AG09309 (cell line): ENCODE results near the gene SYT17.

Source experiments
- DNase-seq: peaks from one replicate; pipeline ENCODE4 v3.0.0-alpha.2; 2010; ENCODE audit warnings: low read depth
- H3K4me3 ChIP-seq: 2 replicates; pipeline ENCODE4 v1.5.1; 2011; ENCODE audit warnings: mild to moderate bottlenecking, low read depth, low read length, moderate library complexity; ENCODE audit not compliant: control insufficient read depth
- TF ChIP-seq, protein P1 (sequence below): IDR thresholded peaks from 2 replicates; pipeline ENCODE4 v1.5.1; 2011; ENCODE audit warnings: mild to moderate bottlenecking, low read depth, low read length, inconsistent platforms; ENCODE audit not compliant: insufficient read depth, control insufficient read depth; ENCODE audit errors: missing control alignments

Gene SYT17

DNA sequence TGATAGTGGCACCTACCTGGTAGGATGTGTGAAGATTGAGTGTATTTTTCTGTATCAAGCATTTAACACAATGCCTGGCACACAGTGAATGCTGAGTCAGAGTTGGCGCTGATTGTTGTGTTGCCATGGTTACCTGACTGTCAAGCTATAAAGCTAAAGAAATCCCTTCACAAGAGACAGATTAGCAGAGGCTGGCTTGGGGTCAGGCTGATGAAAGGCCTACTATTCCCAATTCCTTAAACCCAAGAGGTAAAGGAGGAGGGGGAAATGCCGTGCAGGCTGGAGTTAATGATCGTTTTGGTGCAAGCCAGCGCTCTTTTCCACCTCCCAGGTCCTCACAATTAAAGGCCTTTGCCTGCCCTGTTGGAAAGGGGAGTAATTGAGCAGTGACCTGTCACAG is 123.4 kb downstream of the SYT17 start:
- DNase-seq, result no peak
- TF ChIP-seq, protein P1, sequence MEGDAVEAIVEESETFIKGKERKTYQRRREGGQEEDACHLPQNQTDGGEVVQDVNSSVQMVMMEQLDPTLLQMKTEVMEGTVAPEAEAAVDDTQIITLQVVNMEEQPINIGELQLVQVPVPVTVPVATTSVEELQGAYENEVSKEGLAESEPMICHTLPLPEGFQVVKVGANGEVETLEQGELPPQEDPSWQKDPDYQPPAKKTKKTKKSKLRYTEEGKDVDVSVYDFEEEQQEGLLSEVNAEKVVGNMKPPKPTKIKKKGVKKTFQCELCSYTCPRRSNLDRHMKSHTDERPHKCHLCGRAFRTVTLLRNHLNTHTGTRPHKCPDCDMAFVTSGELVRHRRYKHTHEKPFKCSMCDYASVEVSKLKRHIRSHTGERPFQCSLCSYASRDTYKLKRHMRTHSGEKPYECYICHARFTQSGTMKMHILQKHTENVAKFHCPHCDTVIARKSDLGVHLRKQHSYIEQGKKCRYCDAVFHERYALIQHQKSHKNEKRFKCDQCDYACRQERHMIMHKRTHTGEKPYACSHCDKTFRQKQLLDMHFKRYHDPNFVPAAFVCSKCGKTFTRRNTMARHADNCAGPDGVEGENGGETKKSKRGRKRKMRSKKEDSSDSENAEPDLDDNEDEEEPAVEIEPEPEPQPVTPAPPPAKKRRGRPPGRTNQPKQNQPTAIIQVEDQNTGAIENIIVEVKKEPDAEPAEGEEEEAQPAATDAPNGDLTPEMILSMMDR, result no peak
- no peak overlapping the region for H3K4me3 ChIP-seq

DNA sequence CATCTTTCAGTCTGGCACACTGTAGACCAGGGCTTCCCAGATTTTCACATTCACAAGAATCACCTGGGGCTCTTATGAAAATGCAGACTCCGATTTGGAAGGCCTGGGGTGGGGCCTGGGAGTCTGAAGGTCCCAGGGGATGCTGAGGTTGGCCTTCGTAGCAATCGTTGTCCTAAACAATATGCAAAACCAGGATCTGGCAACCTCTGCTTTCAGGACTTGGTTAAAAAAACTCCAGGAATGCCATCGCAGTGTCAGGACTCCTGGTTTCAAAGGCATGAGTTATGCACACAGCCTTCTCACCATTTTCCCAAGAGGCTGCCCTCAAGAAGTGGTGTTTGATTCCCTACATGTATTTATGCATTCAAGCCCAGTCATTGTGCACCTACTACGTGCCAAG is 124.1 kb downstream of the SYT17 start:
- DNase-seq, result no peak
- TF ChIP-seq, protein P1, result no peak

DNA sequence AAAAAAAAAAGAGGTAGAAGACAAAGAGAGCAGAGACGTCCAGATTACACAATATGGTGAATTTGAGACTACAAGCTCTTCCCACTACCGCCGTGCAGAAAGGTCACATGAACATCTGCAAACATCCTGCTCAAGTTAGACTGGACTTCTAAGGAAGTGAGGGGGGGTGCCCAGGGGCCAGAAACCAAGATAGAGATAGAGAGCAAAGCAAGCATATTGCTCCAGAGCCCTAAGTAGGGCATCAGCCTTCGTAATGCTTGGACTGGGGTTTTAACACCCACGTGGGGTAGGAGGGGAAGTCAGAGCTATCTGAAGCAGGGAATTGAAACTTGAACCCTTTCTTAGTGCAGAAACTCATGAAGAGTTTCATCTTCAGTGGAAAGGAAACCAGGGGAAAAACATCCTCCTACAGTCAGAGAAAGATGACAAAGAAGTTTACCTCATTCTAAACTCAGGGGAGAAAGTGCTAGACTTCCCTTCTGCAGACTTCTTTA is 126.2 kb downstream of the SYT17 start:
- H3K4me3 ChIP-seq, result no peak overlapping the region
- no peak for DNase-seq
- TF ChIP-seq, protein P1, result no peak

More for the DNA sequence above, 124.1 kb downstream of the SYT17 start:
- H3K4me3 ChIP-seq, result no peak overlapping the region

DNA sequence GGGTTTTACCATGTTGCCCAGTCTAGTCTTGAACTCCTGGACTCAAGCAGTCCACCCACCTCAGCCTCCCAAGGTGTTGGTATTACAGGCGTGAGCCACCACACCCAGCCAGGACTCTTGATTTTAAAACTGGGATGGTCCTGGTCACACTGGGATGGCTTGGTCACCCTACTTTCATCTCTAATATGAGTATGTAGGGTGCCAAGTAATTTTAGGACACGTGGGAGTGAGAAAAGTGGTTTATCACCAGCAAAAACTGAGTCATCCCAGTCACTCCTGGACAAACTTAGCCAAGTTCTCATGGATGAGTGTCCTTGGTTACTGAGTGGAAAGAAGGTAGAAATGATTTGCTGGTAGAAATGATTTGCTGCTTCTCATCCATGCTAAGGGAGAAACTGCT is 127.4 kb downstream of the SYT17 start:
- no peak overlapping the region for H3K4me3 ChIP-seq
- no peak for DNase-seq
- TF ChIP-seq, protein P1, result no peak

DNA sequence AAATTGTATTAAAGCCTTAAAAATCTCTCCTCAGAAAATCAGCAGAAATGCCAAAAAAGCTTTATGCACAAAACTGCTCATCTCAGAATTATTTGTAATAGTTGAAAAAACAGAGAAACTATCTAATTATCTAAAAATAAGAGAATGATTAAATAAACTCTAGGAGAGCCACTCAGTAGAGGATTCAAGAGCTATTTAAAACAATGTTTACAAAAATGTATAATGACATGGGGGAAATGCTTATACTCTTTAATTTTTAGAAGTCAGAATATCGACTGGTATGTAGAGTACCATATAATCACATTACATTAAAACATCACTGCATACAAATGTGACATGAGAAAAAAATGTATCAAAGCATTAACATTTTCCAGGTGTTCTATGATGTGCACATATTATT is 129.4 kb downstream of the SYT17 start:
- TF ChIP-seq, protein P1, result no peak
- DNase-seq, result no peak
- H3K4me3 ChIP-seq, result no peak overlapping the region

DNA sequence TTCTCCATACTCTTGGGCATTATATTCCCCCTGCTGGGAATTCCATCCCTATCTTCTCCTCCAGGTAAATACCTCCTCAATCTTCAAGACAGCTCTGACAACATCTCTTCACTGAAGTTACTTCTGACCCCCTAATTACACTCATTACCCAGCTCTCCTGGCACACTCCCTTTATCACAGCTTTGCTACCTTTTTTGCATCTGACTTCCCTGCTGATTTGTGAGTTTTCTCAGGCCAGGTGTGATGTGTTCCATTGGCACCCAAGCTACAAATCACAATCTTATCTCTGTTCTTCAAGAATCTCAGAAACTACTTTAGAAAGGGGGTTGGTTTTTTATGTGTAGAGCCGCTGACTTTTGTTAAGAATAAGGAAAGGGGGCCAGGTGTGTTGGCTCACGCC is 131.5 kb downstream of the SYT17 start:
- no peak for DNase-seq
- TF ChIP-seq, protein P1, result no peak

DNA sequence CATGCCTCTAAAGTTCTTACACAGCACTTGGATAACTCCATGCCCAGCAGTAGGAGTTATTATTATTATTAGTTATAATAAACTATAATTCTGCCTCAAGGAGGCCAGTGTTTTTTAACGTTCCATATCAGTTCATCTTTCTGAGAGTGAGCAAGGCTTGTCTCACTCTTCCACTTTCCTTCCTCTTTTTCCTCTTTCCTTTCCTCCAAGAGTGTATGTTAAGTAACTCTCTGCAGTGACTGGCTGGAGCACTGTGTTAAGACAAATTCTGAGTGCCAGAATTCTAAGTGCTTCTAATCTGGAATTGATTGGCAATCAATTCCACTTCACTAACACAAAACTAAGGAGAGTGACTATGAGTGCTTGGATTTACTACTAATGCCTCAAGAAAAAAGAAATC is 133.9 kb downstream of the SYT17 start:
- no peak overlapping the region for H3K4me3 ChIP-seq
- DNase-seq, result no peak
- TF ChIP-seq, protein P1, result no peak

More for the DNA sequence above, 131.5 kb downstream of the SYT17 start:
- no peak overlapping the region for H3K4me3 ChIP-seq
